HepG2 (cell line): Measurements from ENCODE around the gene SHC1. TPM values are rescaled to one million over a fixed set of nuclear protein-coding genes. Genes with fewer than 3 reads are reported as not detected.

Experiments used
- ARNTL ChIP-seq: sonication (generic); formaldehyde crosslinking; IDR thresholded peaks from 2 replicates; pipeline ENCODE4 v1.4.0; 2020; ENCODE audit warnings: mild to moderate bottlenecking, missing genetic modification reagents
- GABPB1 ChIP-seq: IDR thresholded peaks from 2 replicates; pipeline ENCODE4 v1.6.1; 2016; ENCODE audit warnings: mild to moderate bottlenecking, missing genetic modification reagents, moderate library complexity, missing compliant biosample characterization
- GFI1 ChIP-seq: sonication (generic); formaldehyde crosslinking; IDR thresholded peaks from 2 replicates; pipeline ENCODE4 v1.5.0; 2020; ENCODE audit warnings: missing genetic modification reagents, mild to moderate bottlenecking, borderline replicate concordance
- KAT8 ChIP-seq: IDR thresholded peaks from 2 replicates; pipeline ENCODE4 v1.6.1; 2016; ENCODE audit warnings: missing genetic modification reagents, missing compliant biosample characterization
- MEIS1 ChIP-seq: sonication (generic); formaldehyde crosslinking; IDR thresholded peaks from 2 replicates; pipeline ENCODE4 v1.9.0; 2021; ENCODE audit warnings: mild to moderate bottlenecking, missing genetic modification reagents, moderate library complexity, borderline replicate concordance
- MYC ChIP-seq: sonication (generic); formaldehyde crosslinking; IDR thresholded peaks from 2 replicates; pipeline ENCODE4 v1.9.0; 2021; ENCODE audit warnings: missing genetic modification reagents, borderline replicate concordance
- RFXAP ChIP-seq: sonication (generic); formaldehyde crosslinking; IDR thresholded peaks from 2 replicates; pipeline ENCODE4 v1.4.0; 2020; ENCODE audit warnings: missing genetic modification reagents, borderline replicate concordance
- TBX3 ChIP-seq: fragments of 450-650 bp; IDR thresholded peaks from 2 replicates; pipeline ENCODE4 v1.6.1; 2017; ENCODE audit warnings: antibody characterized with exemption, mild to moderate bottlenecking, inconsistent platforms, borderline replicate concordance
- TEAD3 ChIP-seq: optimal IDR thresholded peaks from 2 replicates; pipeline ENCODE3; 2016; ENCODE audit warnings: borderline replicate concordance
- TFAP4 ChIP-seq: sonication (generic); IDR thresholded peaks from 2 replicates; pipeline ENCODE4 v1.6.1; 2016; ENCODE audit warnings: low read depth, borderline replicate concordance
- XRCC5 ChIP-seq: fragments of 200-400 bp; formaldehyde crosslinking; optimal IDR thresholded peaks from 2 replicates; pipeline ENCODE3; 2017; ENCODE audit warnings: mild to moderate bottlenecking, low read length
- ZBTB3 ChIP-seq: sonication (generic); formaldehyde crosslinking; IDR thresholded peaks from 2 replicates; pipeline ENCODE4 v1.4.0; 2020; ENCODE audit warnings: low read depth, mild to moderate bottlenecking, moderate library complexity, missing genetic modification reagents, borderline replicate concordance
- ZBTB39 ChIP-seq: sonication (generic); formaldehyde crosslinking; IDR thresholded peaks from 2 replicates; pipeline ENCODE4 v1.5.0; 2020; ENCODE audit warnings: missing genetic modification reagents
- ZFAT ChIP-seq: sonication (generic); formaldehyde crosslinking; conservative IDR thresholded peaks from 2 replicates; pipeline ENCODE4 v1.8.1; 2023; ENCODE audit warnings: missing genetic modification reagents, inconsistent platforms
- ZFP82 ChIP-seq: sonication (generic); formaldehyde crosslinking; IDR thresholded peaks from 2 replicates; pipeline ENCODE4 v1.5.1; 2020; ENCODE audit warnings: mild to moderate bottlenecking, missing genetic modification reagents, borderline replicate concordance
- ZNF235 ChIP-seq: sonication (generic); formaldehyde crosslinking; IDR thresholded peaks from 2 replicates; pipeline ENCODE4 v1.8.1; 2023; ENCODE audit warnings: mild to moderate bottlenecking, missing genetic modification reagents, borderline replicate concordance
- ZNF274 ChIP-seq: sonication (generic); formaldehyde crosslinking; IDR thresholded peaks from 2 replicates; pipeline ENCODE4 v1.5.1; 2020; ENCODE audit warnings: mild to moderate bottlenecking, missing genetic modification reagents
- ZNF292 ChIP-seq: sonication (generic); formaldehyde crosslinking; IDR thresholded peaks from 2 replicates; pipeline ENCODE4 v1.8.1; 2022; ENCODE audit warnings: mild to moderate bottlenecking, low read depth, missing genetic modification reagents, borderline replicate concordance
- ZSCAN29 ChIP-seq: sonication (generic); formaldehyde crosslinking; conservative IDR thresholded peaks from 2 replicates; pipeline ENCODE4 v1.4.0; 2020; ENCODE audit warnings: mild to moderate bottlenecking, missing genetic modification reagents
- polyA plus RNA-seq, 8 experiments: library from polyadenylated mRNA; depleted of rRNA in 3 of 8; stranded (reverse) in 7 of 8; unstranded in 1 of 8; fragments of >200 nt; fragmentation: Illumina TruSeq in 4 of 8; extraction: Trizol in 4 of 8; gene quantifications; 2 replicates each; pipeline versions ENCODE4 v1.2.1 to v1.2.3, GENCODE V29; 2011 to 2016; ENCODE audit warnings: low read depth in 4 of 8, missing spikeins in 1 of 8, mixed read lengths in 1 of 8; ENCODE audit not compliant: insufficient read depth in 1 of 8
- total RNA-seq, 5 experiments: library from RNA; depleted of rRNA; stranded (reverse); fragments of >200 nt; fragmentation: Illumina TruSeq; extraction: Trizol; gene quantifications; 2 replicates each; pipeline ENCODE4 v1.2.3, GENCODE V29; 2016; ENCODE audit warnings: low read depth in 1 of 5
- TF ChIP-seq, protein P1 (sequence below): sonication (generic); formaldehyde crosslinking; IDR thresholded peaks from 2 replicates; pipeline ENCODE4 v1.9.0; 2022; ENCODE audit warnings: missing genetic modification reagents, mild to moderate bottlenecking, borderline replicate concordance
- TF ChIP-seq, protein P2 (sequence below): sonication (generic); formaldehyde crosslinking; IDR thresholded peaks from 2 replicates; pipeline ENCODE4 v1.4.0; 2020; ENCODE audit warnings: missing genetic modification reagents
- TF ChIP-seq, protein P3 (sequence below): sonication (generic); formaldehyde crosslinking; IDR thresholded peaks from 2 replicates; pipeline ENCODE4 v1.5.0; 2020; ENCODE audit warnings: mild to moderate bottlenecking, missing genetic modification reagents, borderline replicate concordance

Gene SHC1
- total and polyA plus RNA-seq, 2 of the 13 experiments (the other 11 are each of a cell fraction or from before 2014, with no cell fraction given): 52.0 to 137 TPM

- TF ChIP-seq, protein P1, sequence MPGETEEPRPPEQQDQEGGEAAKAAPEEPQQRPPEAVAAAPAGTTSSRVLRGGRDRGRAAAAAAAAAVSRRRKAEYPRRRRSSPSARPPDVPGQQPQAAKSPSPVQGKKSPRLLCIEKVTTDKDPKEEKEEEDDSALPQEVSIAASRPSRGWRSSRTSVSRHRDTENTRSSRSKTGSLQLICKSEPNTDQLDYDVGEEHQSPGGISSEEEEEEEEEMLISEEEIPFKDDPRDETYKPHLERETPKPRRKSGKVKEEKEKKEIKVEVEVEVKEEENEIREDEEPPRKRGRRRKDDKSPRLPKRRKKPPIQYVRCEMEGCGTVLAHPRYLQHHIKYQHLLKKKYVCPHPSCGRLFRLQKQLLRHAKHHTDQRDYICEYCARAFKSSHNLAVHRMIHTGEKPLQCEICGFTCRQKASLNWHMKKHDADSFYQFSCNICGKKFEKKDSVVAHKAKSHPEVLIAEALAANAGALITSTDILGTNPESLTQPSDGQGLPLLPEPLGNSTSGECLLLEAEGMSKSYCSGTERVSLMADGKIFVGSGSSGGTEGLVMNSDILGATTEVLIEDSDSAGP (CRISPR knock-in tag): peak; percentile 46; the same call in 1 of the 2 replicates
- peak; percentile 49 for TF ChIP-seq TEAD3 (CRISPR knock-in tag)
- peak; percentile 57; the same call in 1 of the 2 replicates for TF ChIP-seq GFI1 (CRISPR knock-in tag)
- no peak for TF ChIP-seq TBX3
- no peak for TF ChIP-seq ZNF235 (CRISPR knock-in tag)
- TF ChIP-seq, protein P2, sequence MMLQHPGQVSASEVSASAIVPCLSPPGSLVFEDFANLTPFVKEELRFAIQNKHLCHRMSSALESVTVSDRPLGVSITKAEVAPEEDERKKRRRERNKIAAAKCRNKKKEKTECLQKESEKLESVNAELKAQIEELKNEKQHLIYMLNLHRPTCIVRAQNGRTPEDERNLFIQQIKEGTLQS (CRISPR knock-in tag): no peak
- TF ChIP-seq MEIS1 (CRISPR knock-in tag): peak; percentile 70; the same call in 1 of the 2 replicates
- peak; percentile 77; the same call in 1 of the 2 replicates for TF ChIP-seq ZNF292
- TF ChIP-seq MYC: peak; percentile 57; the same call in 1 of the 2 replicates
- TF ChIP-seq, protein P3, sequence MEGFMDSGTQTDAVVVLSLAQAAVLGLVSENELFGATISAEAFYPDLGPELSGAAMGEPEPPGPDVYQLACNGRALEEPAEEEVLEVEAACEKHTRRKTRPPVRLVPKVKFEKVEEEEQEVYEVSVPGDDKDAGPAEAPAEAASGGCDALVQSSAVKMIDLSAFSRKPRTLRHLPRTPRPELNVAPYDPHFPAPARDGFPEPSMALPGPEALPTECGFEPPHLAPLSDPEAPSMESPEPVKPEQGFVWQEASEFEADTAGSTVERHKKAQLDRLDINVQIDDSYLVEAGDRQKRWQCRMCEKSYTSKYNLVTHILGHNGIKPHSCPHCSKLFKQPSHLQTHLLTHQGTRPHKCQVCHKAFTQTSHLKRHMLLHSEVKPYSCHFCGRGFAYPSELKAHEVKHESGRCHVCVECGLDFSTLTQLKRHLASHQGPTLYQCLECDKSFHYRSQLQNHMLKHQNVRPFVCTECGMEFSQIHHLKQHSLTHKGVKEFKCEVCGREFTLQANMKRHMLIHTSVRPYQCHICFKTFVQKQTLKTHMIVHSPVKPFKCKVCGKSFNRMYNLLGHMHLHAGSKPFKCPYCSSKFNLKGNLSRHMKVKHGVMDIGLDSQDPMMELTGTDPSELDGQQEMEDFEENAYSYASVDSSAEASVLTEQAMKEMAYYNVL: peak; percentile 63; the same call in 1 of the 2 replicates
- TF ChIP-seq KAT8 (CRISPR knock-in tag): peak; percentile 58
- TF ChIP-seq ARNTL: peak; percentile 28; the same call in 1 of the 2 replicates
- no peak for TF ChIP-seq RFXAP (CRISPR knock-in tag)
- TF ChIP-seq ZFP82: peak; percentile 34; the same call in 1 of the 2 replicates
- TF ChIP-seq GABPB1: peak; percentile 50
- TF ChIP-seq XRCC5: peak; percentile 74
- no peak for TF ChIP-seq ZFAT (CRISPR knock-in tag)
- 0 out of 2 replicates have a peak, but pooled peaks have one; percentile 64 for TF ChIP-seq ZSCAN29
- 0 out of 2 replicates have a peak, but pooled peaks have one; percentile 49 for TF ChIP-seq ZBTB39 (CRISPR knock-in tag)
- TF ChIP-seq ZBTB3 (CRISPR knock-in tag): 0 out of 2 replicates have a peak, but pooled peaks have one; percentile 56
- TF ChIP-seq ZNF274 (CRISPR knock-in tag): peak; percentile 43; the same call in 1 of the 2 replicates
- TF ChIP-seq TFAP4: peak; percentile 85
Measured at GRCh38 chr1:154931940-154932487, 38.5 kb downstream of the SHC1 start (continued).
